ENCODE results near the gene RNGTT. TPM values are rescaled to one million over a fixed set of nuclear protein-coding genes. Genes with fewer than 3 reads are reported as not detected.

RNGTT gene
- total RNA-seq, 1 donor = 24.9 TPM

DNA sequence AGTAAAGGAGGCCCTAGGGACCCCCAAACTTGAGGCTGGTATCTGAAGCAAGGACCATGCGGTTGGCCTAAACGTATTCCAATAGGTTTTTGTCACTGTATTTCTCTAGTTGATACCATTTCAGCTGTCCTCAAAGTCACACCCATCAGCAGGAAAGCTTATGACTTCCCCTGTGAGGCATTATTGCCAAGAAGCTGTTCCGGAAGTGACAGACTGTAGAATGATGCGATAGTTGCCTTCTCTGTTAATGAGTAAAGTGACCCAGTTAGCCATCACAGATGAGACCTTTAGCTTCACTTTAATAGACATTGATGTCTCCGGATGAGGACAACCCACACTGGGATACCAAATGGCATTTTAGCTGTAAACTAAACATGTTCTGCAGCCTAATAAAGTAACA, 147.9 kb downstream of the RNGTT start:
- TF ChIP-seq CTCF (IDR thresholded peaks at IDR 0.05; ENCODE audit: insufficient read depth, low read length) = no peak
- DNase-seq (ENCODE audit: low read depth) = no peak
- no peak overlapping the region for H3K4me3 ChIP-seq (ENCODE audit: low read depth, low read length)

- DNase-seq (ENCODE audit: low read depth) = no peak
- no peak overlapping the region for H3K4me3 ChIP-seq (ENCODE audit: low read depth, low read length)
- no peak for TF ChIP-seq CTCF (IDR thresholded peaks at IDR 0.05; ENCODE audit: insufficient read depth, low read length)
These were observed 148.5 kb downstream of the RNGTT start for GRCh38 chr6:88814909-88815308.

DNA sequence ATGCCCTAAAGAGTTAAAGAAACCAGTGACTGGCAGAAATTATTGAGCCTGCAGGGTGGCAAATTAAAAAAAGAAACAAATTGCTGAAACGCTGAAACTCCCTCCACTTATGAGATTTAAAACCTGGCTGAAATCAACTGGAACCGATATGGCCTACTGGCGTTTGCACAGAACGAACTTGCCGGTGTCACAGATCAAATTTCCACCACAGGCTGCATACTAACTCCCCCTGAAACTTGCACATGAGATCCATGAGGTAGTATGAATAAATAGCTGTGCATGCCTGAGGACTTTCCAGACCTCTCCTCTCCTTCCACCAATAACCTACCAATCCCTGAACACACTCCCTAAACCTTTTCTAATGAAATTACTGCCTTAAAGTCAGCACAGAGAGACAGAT, 150.4 kb downstream of the RNGTT start:
- TF ChIP-seq CTCF (IDR thresholded peaks at IDR 0.05; ENCODE audit: insufficient read depth, low read length) = no peak
- DNase-seq (ENCODE audit: low read depth) = no peak
- no peak overlapping the region for H3K4me3 ChIP-seq (ENCODE audit: low read depth, low read length)

DNA sequence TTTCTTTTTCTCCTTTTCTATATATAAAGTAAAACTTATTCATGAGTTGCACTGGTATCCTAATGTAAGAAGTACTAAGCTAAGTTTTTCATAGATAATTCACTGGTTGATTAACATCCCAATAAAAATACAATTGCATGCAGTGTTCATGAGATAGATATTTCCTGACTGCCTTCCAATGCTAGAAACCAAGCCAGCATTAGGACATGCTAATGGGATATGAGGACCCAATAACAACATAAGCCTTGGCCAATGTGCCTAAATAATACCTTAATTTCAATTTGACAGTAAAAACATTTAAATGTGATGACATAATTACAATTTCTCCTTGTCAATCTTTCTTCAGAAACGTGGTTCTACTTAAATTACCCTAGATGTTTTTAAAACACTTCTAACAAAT, 152.7 kb downstream of the RNGTT start:
- no peak overlapping the region for H3K4me3 ChIP-seq (ENCODE audit: low read depth, low read length)
- peak; percentile 13 for DNase-seq (ENCODE audit: low read depth)
- TF ChIP-seq CTCF (IDR thresholded peaks at IDR 0.05; ENCODE audit: insufficient read depth, low read length) = no peak

GRCh38 chr6:88810089-88810488, 153.3 kb downstream of the RNGTT start:
- DNase-seq (ENCODE audit: low read depth) = no peak
- TF ChIP-seq CTCF (IDR thresholded peaks at IDR 0.05; ENCODE audit: insufficient read depth, low read length) = no peak
- no peak overlapping the region for H3K4me3 ChIP-seq (ENCODE audit: low read depth, low read length)

DNA sequence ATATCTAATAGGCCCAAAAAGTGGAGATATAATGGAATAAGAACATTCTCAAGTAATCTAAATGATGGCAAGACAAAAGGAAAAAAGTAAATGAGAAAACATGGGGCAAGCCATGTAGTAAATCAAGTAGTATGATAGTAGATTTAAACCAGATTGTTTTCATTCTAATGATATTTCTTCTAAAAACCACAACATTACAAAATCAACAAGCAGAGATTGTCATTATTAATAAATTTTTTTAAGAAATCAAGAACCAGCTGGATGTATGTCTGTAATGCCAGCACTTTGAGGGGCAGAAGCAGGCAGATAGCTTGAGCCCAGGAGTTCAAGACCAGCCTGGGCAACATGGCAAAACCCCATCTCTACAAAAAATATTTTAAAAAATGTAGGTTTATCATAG, 155.0 kb downstream of the RNGTT start:
- DNase-seq (ENCODE audit: low read depth) = no peak
- no peak for TF ChIP-seq CTCF (IDR thresholded peaks at IDR 0.05; ENCODE audit: insufficient read depth, low read length)

GRCh38 chr6:88807622-88808021, 155.8 kb downstream of the RNGTT start:
- TF ChIP-seq CTCF (IDR thresholded peaks at IDR 0.05; ENCODE audit: insufficient read depth, low read length) = no peak
- no peak for DNase-seq (ENCODE audit: low read depth)
- H3K4me3 ChIP-seq (ENCODE audit: low read depth, low read length) = no peak overlapping the region

More for the DNA sequence above, 155.0 kb downstream of the RNGTT start:
- H3K4me3 ChIP-seq (ENCODE audit: low read depth, low read length) = no peak overlapping the region

All from fibroblast of the aortic adventitia (primary cell).